Fibroblast of skin of scalp (primary cell): ENCODE results near the gene ZFHX2.

Experiments used
- DNase-seq: peaks from one replicate; pipeline ENCODE4 v3.0.0-alpha.2; 2013

Gene ZFHX2

DNA sequence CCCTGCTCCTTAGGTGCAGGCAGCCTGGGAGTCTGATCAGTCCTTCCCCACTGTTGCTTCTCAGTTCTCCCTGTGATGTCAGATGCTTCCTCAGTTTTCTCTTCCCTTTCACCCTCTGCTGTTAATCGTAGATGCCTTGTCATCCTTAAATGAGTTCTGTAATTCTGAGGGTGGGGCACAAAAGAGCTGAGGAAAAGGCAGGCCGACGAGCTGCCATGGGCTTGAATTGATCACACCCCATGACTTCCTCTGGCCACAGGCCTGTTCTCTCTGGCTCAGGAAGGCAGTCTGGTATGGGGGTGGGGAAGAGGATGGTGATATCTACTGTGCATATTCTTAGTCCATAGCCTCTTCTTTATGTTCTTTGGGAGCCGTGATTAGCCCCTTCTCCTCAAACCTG, 21.3 kb upstream of the ZFHX2 start:
- no peak for DNase-seq

DNA sequence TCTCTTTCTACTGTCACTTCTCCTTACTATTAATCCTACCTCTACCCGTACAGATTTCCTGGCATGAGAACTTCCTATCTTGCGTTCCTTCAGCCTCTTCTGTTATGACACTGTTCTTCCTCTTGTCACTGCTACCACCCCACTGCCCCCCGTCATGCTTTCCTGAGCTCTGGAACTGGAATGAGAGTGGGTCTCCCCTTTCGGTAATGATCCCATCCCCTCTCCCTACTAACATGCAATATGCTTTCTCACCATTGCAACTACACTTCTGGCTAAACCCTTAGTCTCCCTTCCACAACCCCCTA, 20.9 kb upstream of the ZFHX2 start:
- no peak for DNase-seq

DNA sequence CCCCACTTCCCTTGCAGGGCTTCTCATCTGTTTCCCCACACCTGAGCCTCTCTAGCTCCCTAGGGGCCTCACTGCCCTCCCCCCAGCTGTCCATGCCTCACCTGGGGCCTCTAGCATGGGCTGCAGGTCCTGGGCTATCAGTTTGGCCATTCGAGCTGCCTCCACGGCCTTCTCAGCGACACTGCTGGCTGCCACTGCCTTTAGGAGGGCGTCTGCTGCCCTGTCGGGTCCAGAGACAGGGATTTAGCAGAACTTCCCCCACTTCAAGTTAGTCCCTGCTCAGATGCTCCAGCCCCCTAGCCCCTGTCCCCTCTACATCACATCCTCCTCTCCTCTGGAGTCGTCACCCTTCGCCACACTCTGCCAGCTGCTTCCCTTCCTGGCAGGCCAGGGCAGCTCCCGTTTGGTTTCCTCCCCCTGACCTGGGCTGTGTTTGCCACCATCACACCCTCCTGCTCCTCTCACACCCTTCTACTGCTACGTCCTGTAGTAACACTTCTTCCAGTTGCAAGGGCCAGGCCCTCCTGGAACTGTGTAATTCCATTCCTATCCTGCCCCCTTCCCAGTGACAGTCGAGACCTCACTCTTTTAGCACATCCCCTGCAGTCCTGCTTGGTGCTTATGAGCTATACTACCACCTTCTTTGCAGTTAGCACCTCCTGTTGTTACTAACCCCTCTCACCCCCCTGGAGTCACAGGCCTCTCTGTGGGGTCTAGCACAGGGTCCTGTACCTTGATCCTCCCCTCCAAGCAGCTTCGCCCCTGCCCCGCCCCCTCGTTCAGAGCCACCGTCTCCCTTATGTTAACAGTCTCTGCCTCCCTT, 20.3 kb upstream of the ZFHX2 start:
- no peak for DNase-seq

- DNase-seq, result no peak
These were observed 19.4 kb upstream of the ZFHX2 start for GRCh38 chr14:23570806-23571483.

GRCh38 chr14:23569443-23570151, 18.0 kb upstream of the ZFHX2 start:
- no peak for DNase-seq

DNA sequence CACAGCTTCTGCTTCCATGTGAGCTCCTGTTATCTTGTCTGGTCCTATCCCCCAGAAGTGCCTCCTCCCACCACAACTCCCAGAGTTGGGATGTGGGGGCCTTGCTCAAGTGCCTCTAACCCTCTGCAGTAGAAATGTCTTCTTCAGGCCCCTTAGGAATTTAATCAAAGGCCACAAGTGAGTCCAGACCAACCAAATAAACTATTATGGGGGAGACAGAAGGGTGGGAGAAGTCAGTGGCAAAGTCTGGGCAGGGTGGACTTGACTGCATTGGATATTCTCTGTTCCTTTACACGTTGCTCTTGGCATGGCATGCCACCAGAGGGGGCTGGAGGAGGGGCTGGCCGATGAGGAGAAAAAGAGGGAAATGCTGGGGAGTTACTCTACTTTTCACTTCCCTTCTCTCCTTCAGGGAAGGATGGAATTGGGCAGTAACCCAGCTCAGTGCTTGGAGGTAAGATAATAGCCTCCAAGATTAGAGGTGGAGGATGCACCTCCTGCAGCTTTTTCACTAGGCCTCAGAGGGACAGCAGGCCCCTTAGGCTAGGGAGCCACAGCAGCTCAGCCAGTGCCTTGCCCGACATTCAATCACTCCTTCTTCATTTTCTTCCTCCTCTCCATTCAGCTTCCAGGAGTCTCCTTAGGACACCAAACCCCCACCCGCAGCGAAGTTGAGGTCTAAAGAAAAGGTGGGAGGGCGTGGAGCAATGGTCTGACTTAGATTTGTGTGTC, 17.2 kb upstream of the ZFHX2 start:
- DNase-seq, result no peak

DNA sequence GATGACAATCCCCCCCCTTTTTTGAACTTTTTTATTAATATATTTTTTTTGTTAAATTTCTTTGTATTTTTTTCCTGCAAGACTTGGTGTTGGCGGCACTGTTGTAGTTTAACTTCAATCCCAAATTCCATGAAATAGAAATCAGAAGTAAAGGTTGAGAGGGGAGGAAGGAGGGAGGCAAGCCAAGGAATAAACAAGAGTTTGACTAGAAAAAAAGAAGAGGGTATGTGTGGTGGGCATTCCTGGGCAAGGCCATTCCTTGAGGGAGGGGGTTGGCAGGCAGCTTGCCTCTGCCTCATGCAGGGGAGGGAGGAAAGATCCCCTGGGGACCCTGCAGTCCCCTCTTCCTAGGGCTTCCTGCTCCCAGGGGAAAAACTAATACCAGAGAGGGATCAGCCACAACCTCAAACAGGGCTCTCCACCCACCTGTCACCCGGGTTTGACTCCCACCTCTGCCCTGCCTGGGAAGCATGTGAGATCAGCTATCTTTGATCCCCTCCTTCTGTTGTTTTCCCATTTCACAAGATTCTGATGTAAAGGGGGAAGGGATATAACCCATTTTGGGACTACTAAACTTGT, 16.5 kb upstream of the ZFHX2 start:
- no peak for DNase-seq

GRCh38 chr14:23567186-23568020, 15.8 kb upstream of the ZFHX2 start, which contains the start of gene AP1G2:
TSS of gene AP1G2 (minus strand) at chr14:23567791. CDS start at chr14:23567314, 477 bp downstream.
- peak; percentile 69 for DNase-seq

DNA sequence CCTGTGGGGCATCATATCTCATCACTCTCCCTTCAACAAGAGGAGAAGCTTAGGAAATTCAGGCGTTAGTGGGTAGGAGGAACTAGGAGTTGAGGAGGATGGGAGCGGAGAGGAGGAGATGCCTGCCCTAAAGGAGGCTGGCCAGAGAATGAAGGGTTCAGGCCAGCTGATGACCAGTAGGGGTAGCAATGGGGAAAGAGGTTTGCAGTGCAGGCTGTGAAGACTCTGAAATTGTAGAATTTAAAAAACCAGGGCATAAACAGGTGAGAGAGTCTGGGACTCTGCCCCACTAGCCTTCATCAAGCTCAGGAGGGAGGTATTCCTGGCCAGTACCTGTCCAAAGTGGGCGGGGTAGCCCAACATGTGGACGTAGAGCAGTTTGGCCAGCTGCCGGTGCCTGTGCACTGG, 15.2 kb upstream of the ZFHX2 start:
- no peak for DNase-seq

DNA sequence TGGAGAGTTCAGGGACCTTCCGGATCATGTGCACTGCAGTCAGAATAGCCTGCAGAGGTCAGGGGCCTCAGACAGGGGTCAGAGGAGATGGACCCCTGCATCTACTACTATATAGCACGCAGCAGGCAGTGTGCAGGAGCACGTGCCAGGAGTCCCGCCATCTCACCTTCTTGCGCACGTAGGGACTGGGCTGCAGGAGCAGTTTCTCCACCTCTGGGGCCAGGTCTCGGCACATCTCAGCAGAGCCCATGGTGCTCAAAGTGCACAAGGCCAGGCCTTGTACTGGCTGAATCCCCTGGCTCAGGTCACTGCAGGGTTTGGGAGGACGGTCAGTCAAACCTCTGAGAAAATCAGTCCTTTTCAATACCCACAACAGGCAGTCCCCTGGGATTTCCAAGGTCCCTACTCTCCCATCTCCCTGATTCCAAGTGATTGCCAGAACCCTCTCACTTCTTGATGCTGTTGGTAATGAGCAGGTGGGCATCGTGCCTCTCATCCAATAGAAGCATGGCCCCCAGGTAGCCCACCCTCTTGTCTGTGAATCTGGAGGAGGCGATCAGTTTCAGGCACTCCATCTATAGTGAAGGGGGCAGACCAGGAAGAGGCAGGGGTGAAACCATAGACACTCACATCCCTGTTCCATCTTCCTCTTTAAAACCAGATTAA, 14.7 kb upstream of the ZFHX2 start:
- no peak for DNase-seq

- DNase-seq, result no peak
These were observed 14.1 kb upstream of the ZFHX2 start for GRCh38 chr14:23565626-23566025.

DNA sequence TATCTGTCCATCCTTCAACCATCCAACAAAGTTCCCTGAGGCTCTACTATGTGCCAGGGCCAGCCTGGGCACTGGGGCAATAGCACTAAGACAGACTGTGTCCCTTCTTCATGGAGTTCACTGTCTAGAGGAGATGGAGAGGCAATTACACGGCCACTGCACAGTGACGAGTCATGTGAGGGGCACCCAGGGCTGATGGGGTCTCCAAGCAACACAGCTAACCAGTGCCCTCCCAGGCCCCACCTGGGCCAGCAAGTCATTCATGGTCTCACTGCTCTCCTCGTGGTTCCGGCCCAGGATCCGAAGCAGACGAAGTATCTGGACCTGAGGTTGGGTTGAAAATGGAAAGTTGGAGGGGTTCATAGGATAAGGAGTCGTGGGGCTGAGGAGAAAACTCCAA, 13.3 kb upstream of the ZFHX2 start:
- DNase-seq, result no peak

- no peak for DNase-seq
These were observed 12.7 kb upstream of the ZFHX2 start for GRCh38 chr14:23564181-23564812.

GRCh38 chr14:23563473-23564180, 12.1 kb upstream of the ZFHX2 start:
- DNase-seq, result no peak

DNA sequence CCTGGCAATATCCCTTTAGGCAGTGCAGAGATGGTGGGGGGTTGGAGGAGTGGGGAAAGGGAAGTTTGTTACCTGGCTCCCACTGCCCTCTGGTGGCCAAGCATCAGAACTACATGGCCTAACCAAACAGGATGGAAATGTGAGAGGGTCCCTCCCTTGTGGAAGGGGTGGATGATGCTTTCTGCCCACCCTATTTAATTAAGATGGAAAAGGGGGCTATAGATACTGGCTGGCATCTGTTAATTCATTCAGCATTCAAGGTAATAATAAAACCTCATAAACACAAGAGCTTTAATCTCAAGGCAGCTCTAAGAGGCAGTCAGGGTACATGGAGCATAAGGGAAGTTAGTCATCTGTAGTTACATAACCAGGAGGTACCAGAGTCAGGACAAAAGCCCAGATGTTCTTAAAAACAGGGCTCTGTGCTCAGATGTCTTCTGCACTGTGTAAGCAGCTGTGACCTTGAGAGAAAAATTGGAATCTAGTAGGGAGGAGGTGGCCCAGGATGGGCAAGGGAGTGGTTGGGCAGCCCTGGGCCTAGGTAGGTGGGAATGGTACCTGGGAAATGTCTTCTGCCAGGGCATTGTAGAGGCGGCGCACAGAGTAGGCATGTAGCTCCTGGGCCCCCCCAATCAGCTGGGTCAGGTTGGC, 11.4 kb upstream of the ZFHX2 start:
- DNase-seq, result peak; percentile 53

- no peak for DNase-seq
These were observed 10.6 kb upstream of the ZFHX2 start for GRCh38 chr14:23561873-23562821.

DNA sequence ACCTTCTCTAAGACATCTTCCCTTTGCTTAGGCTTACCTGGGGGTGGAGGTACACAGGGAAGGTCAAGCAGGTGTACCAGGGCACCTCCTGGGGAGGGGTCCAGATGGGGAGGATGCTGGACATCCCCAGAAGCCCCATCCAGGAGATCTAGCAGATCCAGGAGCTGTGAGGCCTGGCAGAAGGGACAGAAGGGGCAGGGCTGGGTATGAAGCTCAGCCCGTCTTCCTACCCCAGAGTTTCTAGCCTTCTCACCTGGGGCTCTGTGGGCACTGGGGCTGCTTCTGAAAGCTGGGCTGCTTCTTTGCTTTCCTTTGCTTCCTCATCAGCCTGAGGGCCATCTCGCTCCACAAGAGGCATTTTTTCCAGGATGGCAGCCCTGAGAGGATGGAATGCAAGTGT, 9.7 kb upstream of the ZFHX2 start:
- no peak for DNase-seq

DNA sequence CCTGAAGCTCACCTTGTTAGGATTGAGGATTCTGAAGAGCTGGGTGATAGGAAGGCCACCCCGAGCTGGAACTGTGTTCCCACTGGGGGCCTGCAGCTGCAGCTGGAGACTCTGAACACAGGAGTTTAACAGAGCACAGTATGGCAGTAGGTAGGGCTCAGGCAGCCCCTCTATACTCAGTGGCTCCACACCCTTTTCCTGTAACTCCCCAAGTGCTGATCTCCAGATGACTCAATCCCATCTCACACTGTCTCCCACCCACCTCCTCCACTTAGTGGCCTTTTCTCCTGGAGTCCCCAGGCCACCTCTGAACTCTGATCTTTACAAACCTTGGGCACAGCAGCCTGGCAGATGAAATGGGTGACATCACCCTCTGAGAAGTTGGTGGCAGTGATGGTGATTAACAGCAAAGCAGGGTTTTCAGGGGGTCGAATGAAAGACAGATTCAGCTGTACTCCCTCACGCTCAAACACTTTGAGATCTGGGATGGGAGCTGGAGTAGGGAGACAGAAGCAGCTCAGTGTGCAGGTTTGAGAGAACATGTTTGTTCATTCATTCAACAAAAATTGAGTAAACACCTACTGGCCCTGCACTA, 8.5 kb upstream of the ZFHX2 start:
- DNase-seq, result no peak
